ENCODE results near the gene ICAM5.

DNA sequence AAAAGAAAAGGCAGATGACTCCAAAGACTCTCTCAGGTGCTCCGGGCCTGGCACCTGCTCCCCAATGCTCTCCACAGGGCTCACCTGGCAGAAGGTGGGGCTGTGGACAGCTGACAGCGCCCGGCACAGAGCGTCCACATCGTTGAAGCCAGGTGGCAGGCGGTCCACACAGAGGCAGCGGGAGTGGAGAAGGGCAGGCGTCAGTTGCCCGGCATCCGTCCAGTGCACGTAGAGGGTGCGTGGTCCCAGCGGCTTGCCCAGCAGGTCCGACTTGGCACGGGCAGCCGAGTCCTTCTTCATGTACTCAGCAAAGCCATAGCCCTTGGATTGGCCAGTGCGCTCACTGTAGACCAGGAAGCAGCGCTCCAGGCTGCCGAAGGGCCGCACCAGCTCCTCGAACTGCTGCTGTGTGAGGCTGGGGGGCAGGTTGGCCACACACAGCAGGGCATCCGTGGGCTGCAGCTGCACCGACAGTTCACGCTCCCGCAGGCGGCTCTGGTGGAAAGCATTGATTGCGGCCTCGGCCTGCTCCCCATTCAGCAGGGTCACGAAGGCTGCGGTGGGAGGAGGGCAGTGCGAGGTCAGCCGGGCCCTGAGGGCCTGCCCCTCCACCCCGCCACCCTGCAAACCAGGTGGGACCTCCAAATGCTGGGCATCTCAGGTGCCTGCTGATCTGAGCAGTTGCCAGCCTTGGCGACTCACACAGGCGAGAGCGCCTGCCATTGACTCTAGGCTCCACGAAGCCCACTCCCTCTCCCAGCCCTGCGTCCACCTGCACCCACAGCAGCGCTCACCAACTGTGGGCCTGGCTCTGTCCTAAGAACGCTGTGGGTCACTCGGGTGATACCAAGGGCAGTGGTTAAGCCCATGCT, 39.0 kb downstream of the ICAM5 start:
- TF ChIP-seq POLR2A (IDR thresholded peaks at IDR 0.05; ENCODE audit: low read depth, low read length) (no peak), POLR2AphosphoS5 (IDR thresholded peaks at IDR 0.05; ENCODE audit: low read depth, low read length) (no peak), SPI1 (IDR thresholded peaks at IDR 0.05; ENCODE audit: low read depth, low read length) (no peak)
